Smooth muscle cell (in vitro differentiated cells): ENCODE data around the gene GARIN6. TPM values are rescaled to one million over a fixed set of nuclear protein-coding genes. Genes with fewer than 3 reads are reported as not detected.
A peak's percentile ranks its signal among the peaks of the same experiment; 100 is the strongest.

Source experiments
- DNase-seq: peaks from one replicate; lab custom pipeline; 2025; ENCODE audit not compliant: unreplicated experiment; lab: John Stamatoyannopoulos, UW
- H2AFZ ChIP-seq: fragments of 200-600 bp; sonication (generic); 2 replicates; pipeline ENCODE4 v1.6.0; 2016; ENCODE audit warnings: antibody characterized with exemption, low read depth, mild to moderate bottlenecking
- H3F3A ChIP-seq: fragments of 200-600 bp; sonication (generic); 2 replicates; pipeline ENCODE4 v1.6.0; 2017; ENCODE audit warnings: antibody characterized with exemption, low read depth
- H3K27ac ChIP-seq: fragments of 200-600 bp; sonication (generic); 2 replicates; pipeline ENCODE4 v1.5.1; 2016; ENCODE audit warnings: low read depth, mild to moderate bottlenecking
- H3K27me3 ChIP-seq: fragments of 200-600 bp; sonication (generic); 2 replicates; pipeline ENCODE4 v1.6.1; 2016; ENCODE audit warnings: low read depth, mild to moderate bottlenecking
- H3K36me3 ChIP-seq: fragments of 200-600 bp; sonication (generic); 2 replicates; pipeline ENCODE4 v1.5.1; 2016; ENCODE audit warnings: low read depth
- H3K4me1 ChIP-seq: fragments of 200-600 bp; sonication (generic); 2 replicates; pipeline ENCODE4 v1.5.1; 2016; ENCODE audit warnings: low read depth
- H3K4me2 ChIP-seq: fragments of 200-600 bp; sonication (generic); 2 replicates; pipeline ENCODE4 v1.6.0; 2016; ENCODE audit warnings: mild to moderate bottlenecking
- H3K4me3 ChIP-seq: fragments of 200-600 bp; sonication (generic); 2 replicates; pipeline ENCODE4 v1.5.1; 2016; ENCODE audit warnings: mild to moderate bottlenecking
- H3K79me2 ChIP-seq: fragments of 200-600 bp; sonication (generic); 2 replicates; pipeline ENCODE4 v1.6.0; 2016; ENCODE audit warnings: low read depth, mild to moderate bottlenecking
- H3K9ac ChIP-seq: fragments of 200-600 bp; sonication (generic); 2 replicates; pipeline ENCODE4 v1.6.0; 2016; ENCODE audit warnings: low read depth
- H3K9me3 ChIP-seq: fragments of 200-600 bp; sonication (generic); replicated peaks from 2 replicates; pipeline ENCODE4 v1.5.1; 2016; ENCODE audit warnings: low read depth
- H4K20me1 ChIP-seq: fragments of 200-600 bp; sonication (generic); 2 replicates; pipeline ENCODE4 v1.6.0; 2016; ENCODE audit warnings: low read depth
- CTCF ChIP-seq: fragments of 200-600 bp; sonication (generic); IDR thresholded peaks from 2 replicates; pipeline ENCODE4 v1.5.1; 2017; ENCODE audit warnings: borderline replicate concordance, mild to moderate bottlenecking, antibody characterized with exemption; ENCODE audit not compliant: insufficient read depth, poor library complexity, severe bottlenecking
- WGBS: methylation state at CpG from one replicate; pipeline ENCODE4 v1.1.7; 2016; ENCODE audit warnings: low lambda C conversion rate; 5-methylcytosine and 5-hydroxymethylcytosine counted together
- polyA plus RNA-seq: library from polyadenylated mRNA; unstranded; fragments of >200 nt; fragmentation: Nextera tagmentation; extraction: Ambion mirVana; gene quantifications from 2 replicates; pipeline ENCODE4 v1.2.1, GENCODE V29; 2016
- total RNA-seq: library from RNA; depleted of rRNA; stranded (reverse); fragments of >200 nt; gene quantifications from 2 replicates; pipeline ENCODE4 v1.2.3, GENCODE V29; 2014

The GARIN6 gene
- total and polyA plus RNA-seq, 2 experiments from 2014 or later, result not detected

- Histone ChIP-seq H3K4me1 (no peaks in the 10 kb centered on the region), H3K27ac (no peak overlapping the region), H3K4me2 (no peak overlapping the region), H3K36me3 (no peaks in the 10 kb centered on the region), H3F3A (no peaks in the 10 kb centered on the region), H3K27me3 (no peaks in the 10 kb centered on the region), H3K9me3 (no peaks in the 10 kb centered on the region), H3K4me3 (no peak overlapping the region), H3K9ac (no peak overlapping the region), H4K20me1 (no peaks in the 10 kb centered on the region), H3K79me2 (no peaks in the 10 kb centered on the region), H2AFZ (no peak overlapping the region)
- no peak for DNase-seq
- 64% methylated on average over 3 of the region's 3 CpGs for WGBS
- TF ChIP-seq CTCF, result no peak
Measured at GRCh38 chr12:99611117-99611516, 36.4 kb upstream of the GARIN6 start.

GRCh38 chr12:99611599-99611998, 36.0 kb upstream of the GARIN6 start:
- no peaks in the 10 kb centered on the region for H4K20me1 ChIP-seq
- no peak for TF ChIP-seq CTCF
- DNase-seq, result no peak
- 86% methylated on average over 3 of the region's 3 CpGs for WGBS
- no peaks in the 10 kb centered on the region for H3K79me2 ChIP-seq
- no peaks in the 10 kb centered on the region for H3K9me3 ChIP-seq
- no peak overlapping the region for H3K4me2 ChIP-seq
- H3K36me3 ChIP-seq, result no peaks in the 10 kb centered on the region
- H3F3A ChIP-seq, result no peaks in the 10 kb centered on the region
- no peaks in the 10 kb centered on the region for H3K27me3 ChIP-seq
- H3K4me1 ChIP-seq, result no peaks in the 10 kb centered on the region
- H3K27ac ChIP-seq, result no peak overlapping the region
- H2AFZ ChIP-seq, result no peak overlapping the region
- no peak overlapping the region for H3K4me3 ChIP-seq
- no peak overlapping the region for H3K9ac ChIP-seq

- 52% methylated on average over 4 of the region's 4 CpGs for WGBS
- Histone ChIP-seq H3K4me2 (no peak overlapping the region), H3F3A (no peaks in the 10 kb centered on the region), H3K9me3 (no peaks in the 10 kb centered on the region), H3K79me2 (no peaks in the 10 kb centered on the region), H3K36me3 (no peaks in the 10 kb centered on the region), H3K27ac (no peak overlapping the region), H4K20me1 (no peaks in the 10 kb centered on the region), H3K9ac (no peak overlapping the region), H3K27me3 (no peaks in the 10 kb centered on the region), H3K4me1 (no peaks in the 10 kb centered on the region), H3K4me3 (no peak overlapping the region), H2AFZ (no peak overlapping the region)
- no peak for TF ChIP-seq CTCF
- DNase-seq, result no peak
Measured at GRCh38 chr12:99618657-99619056, 28.9 kb upstream of the GARIN6 start.

- Histone ChIP-seq H3K36me3 (no peaks in the 10 kb centered on the region), H3K79me2 (no peaks in the 10 kb centered on the region), H3K4me1 (no peaks in the 10 kb centered on the region), H3K4me2 (no peak overlapping the region), H3F3A (no peaks in the 10 kb centered on the region), H4K20me1 (no peaks in the 10 kb centered on the region), H2AFZ (no peak overlapping the region), H3K9me3 (no peaks in the 10 kb centered on the region), H3K9ac (no peak overlapping the region), H3K27ac (no peak overlapping the region), H3K27me3 (no peaks in the 10 kb centered on the region), H3K4me3 (no peak overlapping the region)
- WGBS, result 70% methylated on average over 7 of the region's 7 CpGs
- TF ChIP-seq CTCF, result peak; percentile 55
- no peak for DNase-seq
Measured at GRCh38 chr12:99619389-99620158, 28.0 kb upstream of the GARIN6 start.
